ENCODE measurements around the gene BICC1.

The BICC1 gene

GRCh38 chr10:58785354-58785753 is 272.7 kb downstream of the BICC1 start:
- no peak for DNase-seq

- DNase-seq: no peak
Observed at GRCh38 chr10:58791137-58791536, 278.5 kb downstream of the BICC1 start.

- no peak for DNase-seq
Observed at GRCh38 chr10:58795560-58795959, 282.9 kb downstream of the BICC1 start.

GRCh38 chr10:58796242-58796641 is 283.6 kb downstream of the BICC1 start:
- no peak for DNase-seq

GRCh38 chr10:58796824-58797223 is 284.2 kb downstream of the BICC1 start:
- DNase-seq: no peak

- no peak for DNase-seq
Observed at GRCh38 chr10:58797356-58797755, 284.7 kb downstream of the BICC1 start.

- DNase-seq: no peak
Observed at GRCh38 chr10:58802047-58802446, 289.4 kb downstream of the BICC1 start.

- no peak for DNase-seq
Observed at GRCh38 chr10:58806323-58806722, 293.7 kb downstream of the BICC1 start.

GRCh38 chr10:58806970-58807628 is 294.4 kb downstream of the BICC1 start:
- DNase-seq: no peak

- DNase-seq: no peak
Observed at GRCh38 chr10:58807629-58808022, 295.0 kb downstream of the BICC1 start.

GRCh38 chr10:58810751-58811150 is 298.1 kb downstream of the BICC1 start:
- DNase-seq: no peak

- no peak for DNase-seq
Observed at GRCh38 chr10:58813573-58813972, 300.9 kb downstream of the BICC1 start.

- DNase-seq: no peak
Observed at GRCh38 chr10:58817201-58817846, 304.7 kb downstream of the BICC1 start.

- peak; percentile 1 for DNase-seq
Observed at GRCh38 chr10:58818900-58819299, 306.2 kb downstream of the BICC1 start.

GRCh38 chr10:58820386-58820785 is 307.7 kb downstream of the BICC1 start:
- DNase-seq: no peak

- no peak for DNase-seq
Observed at GRCh38 chr10:58820861-58821751, 308.4 kb downstream of the BICC1 start.

GRCh38 chr10:58821752-58822056 is 309.0 kb downstream of the BICC1 start:
- DNase-seq: no peak

GRCh38 chr10:58823983-58824382 is 311.3 kb downstream of the BICC1 start:
- DNase-seq: no peak

GRCh38 chr10:58824396-58824795 is 311.7 kb downstream of the BICC1 start:
- DNase-seq: no peak

- DNase-seq: no peak
Observed at GRCh38 chr10:58826694-58827093, 314.0 kb downstream of the BICC1 start.

GRCh38 chr10:58827381-58827780 is 314.7 kb downstream of the BICC1 start:
- DNase-seq: no peak

- no peak for DNase-seq
Observed at GRCh38 chr10:58829839-58830238, 317.2 kb downstream of the BICC1 start.

GRCh38 chr10:58830697-58831096 is 318.0 kb downstream of the BICC1 start:
- no peak for DNase-seq

Data from DMS79 treated with DMSO at 0.1 percent for 48 hours (cell line).